ENCODE data around the gene ITSN1.
"Not testable (repeated sequence)": the region's sequence is repeated elsewhere in the genome, so short reads cannot be mapped to it uniquely, and the experiment has no call there.

The ITSN1 gene

DNA sequence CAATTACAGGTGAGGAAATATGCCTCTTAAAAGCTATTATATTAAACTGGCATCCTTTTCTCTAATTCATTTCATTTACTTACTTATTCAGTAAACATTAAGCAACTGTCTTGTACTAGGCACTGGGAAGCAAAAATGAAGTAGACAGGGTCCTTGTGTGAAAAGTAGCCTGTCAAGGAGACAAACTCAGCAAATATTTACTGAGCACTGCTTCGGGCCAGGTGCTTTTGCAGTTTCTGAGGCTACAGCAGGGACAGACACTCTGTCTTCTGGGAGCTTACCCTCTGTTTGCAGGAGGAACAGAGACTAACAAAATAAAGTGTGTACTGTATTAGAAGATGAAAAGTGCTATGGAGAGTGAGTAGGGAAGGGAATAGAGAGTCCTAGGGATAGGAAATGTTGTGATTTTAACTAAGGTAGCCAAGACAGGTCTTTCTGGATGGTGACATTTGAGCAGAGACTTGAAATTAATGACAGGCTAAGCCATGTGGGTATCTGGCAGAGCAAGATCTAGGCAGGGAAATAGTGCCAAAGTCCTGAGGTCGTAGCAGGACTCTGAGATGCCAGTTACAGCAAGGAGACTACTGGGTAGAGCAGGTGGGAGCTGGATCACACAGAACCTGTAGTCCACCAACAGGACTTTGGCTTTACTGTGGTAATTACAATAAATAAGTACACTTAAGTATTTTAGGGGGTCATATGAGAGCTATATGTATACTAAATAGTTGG, 133.0 kb downstream of the ITSN1 start:
- DNase-seq: no peak

DNA sequence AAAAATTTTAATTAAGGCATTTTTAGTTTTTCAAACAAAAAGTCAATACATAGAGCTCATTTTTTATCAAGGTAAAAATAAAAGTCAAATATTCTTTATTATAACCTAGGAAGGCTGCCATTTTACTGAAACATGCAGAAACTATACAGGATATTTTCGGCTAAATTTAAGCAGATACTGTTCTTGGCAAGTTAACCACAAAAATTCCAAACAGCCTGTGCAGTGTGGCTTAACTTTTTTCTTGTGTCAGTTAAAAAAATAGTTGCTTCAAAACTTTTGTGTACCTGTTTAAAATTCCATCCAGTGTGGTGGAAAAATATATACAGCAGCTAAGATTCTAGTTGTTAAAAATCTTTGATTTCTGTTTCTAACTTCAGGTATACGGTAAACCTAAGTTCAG, 138.3 kb downstream of the ITSN1 start:
- DNase-seq: no peak

DNA sequence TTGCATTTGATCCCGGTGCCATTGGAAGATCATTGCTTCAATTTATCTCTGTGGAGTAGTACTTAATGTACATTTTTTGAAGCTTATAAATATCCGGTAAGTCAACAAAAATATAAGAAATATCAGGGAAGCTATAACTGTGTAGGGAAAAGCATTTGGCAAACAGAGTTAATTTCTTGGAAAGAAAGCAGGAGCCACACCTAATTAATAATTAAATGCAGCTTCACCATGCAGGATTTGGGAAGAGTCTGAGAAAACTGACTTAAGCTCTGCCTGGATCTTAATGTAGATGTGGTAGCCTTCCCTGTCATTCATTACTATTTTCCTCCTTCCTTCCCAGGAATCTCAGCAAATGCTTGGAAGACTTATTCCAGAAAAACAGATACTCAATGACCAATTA, 138.8 kb downstream of the ITSN1 start:
- DNase-seq: no peak

DNA sequence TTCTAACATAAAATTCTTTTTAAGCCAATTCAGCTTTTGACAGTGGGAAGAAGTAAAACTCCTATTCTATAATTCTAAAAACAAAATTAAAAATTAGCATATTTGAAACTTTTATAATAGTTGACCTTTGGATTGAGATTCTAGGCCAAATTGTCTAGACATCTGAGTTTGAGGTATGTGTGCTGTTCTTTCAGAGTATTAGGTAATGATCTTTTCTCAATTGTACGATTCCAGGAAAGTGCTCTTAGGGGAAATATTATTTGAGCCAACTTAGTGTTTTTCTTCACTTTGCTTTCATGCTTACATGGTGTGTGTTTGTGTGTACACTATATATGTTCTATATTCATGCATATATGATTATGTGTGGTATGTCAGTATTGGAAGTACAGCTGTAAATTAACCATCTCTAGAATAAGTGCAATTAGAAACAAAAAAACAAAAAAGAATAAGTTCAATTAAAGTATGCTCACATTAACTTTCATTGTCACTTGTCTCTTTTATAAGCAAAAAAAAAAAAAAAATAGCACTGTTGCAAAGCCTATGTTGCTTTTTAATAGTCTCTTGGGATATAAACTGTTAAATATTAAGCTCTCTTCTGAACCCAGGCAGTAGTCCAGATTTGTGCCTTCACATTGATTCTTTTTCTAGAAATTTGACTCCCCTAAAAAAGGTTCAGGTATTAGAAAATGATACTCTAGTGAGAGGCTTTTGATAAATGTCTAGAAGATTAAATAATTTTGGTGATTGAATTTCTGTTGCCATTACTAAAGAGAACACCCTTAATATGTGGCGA, 141.1 kb downstream of the ITSN1 start:
- no peak for DNase-seq

DNA sequence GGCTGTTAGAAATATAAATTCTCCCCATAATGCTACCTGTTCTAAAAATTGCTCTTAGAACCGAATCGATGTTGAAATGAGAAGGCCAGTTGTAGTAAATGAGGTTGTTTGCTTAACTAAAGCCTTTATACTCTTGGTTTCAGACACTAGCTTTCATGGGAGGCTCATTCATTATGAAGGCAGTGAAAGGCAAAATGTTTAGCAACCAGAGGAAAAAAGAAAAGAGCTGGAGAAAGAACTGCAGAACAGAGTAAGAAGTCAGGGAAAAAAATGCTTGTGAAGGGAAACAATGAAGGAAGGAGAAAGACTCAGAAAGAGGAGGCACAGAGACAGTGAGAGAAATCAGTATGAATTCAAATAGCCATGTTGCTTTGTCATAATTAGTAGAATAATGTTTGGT, 145.1 kb downstream of the ITSN1 start:
- no peak for DNase-seq

DNA sequence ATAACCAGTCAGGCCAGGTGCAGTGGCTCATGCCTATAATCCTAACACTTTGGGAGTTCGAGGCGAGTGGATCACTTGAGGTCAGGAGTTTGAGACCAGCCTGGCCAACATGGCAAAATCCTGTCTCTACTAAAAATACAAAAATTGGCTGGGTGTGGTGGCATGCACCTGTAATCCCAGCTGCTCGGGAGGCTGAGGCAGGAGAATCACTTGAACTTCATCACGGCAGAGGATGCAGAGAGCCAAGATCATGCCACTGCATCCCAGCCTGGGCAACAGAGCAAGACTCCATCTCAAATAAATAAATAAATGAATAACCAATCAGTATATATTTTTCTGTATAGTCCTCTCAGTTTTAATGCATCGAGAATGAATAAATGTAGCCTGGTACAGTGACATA, 146.1 kb downstream of the ITSN1 start:
- not testable (repeated sequence) for DNase-seq

DNA sequence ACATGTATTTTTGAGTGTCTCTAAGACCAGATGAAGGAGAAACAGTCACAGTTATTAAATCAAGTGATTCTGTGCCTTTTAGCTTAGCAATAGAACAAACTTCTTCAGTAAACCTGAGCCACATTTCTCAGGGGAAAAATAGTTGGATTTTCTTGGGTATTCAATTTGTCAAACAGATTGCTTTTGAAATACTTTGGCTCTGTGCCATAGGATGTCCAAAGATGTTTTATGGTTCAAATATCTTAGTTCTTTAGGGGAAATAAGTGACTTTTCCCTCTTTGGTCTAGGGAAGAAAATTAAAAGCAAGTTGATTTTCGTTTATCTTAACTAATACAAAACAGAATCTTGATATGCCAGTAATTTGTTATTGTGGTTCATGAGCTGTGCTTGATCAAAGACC, 147.4 kb downstream of the ITSN1 start:
- DNase-seq: no peak

DNA sequence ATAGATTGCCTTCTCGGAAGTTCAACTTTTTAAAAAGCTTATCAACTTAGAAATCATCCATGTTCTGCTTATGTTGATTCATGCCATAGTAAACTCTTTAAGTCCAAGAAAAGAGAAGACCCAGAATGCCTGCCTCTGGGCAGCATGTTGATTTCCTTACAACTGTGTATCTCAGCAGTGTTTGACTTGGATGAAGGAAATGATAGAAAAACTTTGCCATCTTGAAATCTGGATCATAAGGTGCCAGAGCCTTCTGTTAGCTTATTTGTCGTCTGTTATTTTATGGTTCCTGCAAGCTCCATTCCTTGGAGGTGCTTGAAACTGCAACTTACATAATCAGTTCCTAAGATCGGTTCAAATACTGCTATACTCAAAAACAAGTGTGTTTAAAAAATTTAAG, 148.8 kb downstream of the ITSN1 start:
- DNase-seq: no peak

DNA sequence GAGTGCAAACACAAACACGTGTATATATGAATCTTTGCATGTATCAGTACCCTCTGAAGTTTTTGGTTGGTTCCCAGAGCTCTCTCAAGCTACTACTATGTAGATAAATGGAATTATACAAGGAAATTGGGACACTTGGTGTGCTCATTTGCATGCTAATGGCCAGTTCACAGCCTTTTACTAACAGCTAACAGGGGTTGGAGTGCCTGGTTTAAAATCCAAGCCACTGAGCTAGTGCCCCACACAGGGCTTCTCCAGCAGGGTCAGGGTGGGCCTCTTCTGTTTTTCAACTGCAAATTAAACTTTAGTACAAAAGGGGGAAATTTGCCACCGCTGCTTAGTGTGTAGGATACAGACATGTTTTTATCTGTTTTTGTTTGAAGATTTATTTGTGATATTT, 152.3 kb downstream of the ITSN1 start:
- DNase-seq: no peak

DNA sequence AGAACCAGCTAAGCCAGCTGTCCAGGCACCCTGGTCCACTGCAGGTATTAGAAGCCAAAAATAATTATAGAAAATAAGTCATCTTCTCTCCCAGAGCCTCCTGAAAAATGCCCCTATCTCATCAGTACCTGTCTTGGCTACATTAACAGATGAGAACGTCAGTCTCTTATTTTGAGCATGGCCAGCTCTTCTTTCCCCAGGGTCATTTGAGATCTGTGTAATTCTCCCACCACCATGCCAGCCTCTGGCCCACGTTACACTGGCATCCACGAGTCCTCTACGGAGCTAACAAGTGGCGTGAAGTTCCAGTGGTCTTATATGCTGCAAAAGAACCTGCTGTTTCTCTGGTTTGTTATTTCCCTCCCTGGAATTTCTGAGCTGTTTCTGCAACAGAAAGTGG, 155.3 kb downstream of the ITSN1 start:
- DNase-seq: no peak

DNA sequence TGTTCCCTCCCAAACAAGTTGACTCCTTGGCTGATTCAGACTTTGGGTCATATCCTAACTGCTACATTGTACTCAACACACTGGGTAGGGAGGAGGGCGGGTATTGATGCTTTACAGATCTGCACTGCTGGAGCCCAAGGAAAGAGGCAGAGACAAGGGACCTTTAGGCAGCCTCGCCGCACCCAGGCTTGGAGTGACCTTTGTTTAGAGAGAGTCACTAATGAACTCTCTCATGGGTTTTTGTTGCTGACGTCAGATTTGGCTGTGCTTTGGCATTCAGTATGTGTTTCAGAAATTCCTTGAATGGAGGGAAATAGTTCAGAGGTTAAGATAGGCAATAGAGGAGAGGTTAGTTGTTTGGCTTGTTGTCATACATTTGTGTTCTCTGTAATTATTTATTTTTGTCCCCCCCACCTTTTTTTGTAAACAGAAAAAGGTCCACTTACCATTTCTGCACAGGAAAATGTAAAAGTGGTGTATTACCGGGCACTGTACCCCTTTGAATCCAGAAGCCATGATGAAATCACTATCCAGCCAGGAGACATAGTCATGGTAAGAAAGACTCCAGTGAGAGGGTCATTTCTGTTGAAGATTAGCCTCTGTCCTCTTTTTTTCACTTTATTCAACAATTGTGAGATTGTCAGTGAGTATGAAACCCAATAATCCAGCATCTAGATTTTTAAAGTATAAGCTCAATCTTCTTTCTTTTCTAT, 157.2 kb downstream of the ITSN1 start:
- DNase-seq: no peak

DNA sequence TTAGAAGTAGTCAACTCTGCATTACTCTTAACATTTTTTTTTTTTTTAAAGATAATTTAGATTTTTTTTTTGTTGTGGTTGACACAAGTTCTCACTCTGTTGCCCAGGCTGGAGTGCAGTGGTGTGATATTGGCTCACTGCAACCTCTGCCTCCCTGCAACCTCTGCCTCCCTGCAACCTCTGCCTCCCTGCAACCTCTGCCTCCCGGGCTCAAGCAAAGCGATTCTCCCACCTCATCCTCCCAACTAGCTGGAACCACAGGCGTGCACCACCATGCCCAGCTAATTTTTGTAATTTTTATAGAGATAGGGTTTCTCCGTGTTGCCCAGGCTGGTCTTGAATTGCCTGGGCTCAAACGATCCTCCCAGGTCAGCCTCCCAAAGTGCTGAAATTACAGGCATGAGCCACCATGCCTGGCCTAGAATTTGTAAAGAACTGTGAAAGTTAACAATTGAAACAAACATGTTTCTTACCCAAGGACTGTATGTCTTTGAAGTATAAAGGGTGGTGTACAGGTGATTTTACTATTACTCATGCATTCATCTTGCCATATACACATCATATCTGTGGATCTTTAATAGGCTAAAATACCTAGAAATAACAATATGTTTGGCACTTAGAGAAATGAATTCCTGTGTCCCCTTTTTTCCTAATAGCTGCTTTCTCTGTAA, 158.6 kb downstream of the ITSN1 start:
- DNase-seq: no peak

DNA sequence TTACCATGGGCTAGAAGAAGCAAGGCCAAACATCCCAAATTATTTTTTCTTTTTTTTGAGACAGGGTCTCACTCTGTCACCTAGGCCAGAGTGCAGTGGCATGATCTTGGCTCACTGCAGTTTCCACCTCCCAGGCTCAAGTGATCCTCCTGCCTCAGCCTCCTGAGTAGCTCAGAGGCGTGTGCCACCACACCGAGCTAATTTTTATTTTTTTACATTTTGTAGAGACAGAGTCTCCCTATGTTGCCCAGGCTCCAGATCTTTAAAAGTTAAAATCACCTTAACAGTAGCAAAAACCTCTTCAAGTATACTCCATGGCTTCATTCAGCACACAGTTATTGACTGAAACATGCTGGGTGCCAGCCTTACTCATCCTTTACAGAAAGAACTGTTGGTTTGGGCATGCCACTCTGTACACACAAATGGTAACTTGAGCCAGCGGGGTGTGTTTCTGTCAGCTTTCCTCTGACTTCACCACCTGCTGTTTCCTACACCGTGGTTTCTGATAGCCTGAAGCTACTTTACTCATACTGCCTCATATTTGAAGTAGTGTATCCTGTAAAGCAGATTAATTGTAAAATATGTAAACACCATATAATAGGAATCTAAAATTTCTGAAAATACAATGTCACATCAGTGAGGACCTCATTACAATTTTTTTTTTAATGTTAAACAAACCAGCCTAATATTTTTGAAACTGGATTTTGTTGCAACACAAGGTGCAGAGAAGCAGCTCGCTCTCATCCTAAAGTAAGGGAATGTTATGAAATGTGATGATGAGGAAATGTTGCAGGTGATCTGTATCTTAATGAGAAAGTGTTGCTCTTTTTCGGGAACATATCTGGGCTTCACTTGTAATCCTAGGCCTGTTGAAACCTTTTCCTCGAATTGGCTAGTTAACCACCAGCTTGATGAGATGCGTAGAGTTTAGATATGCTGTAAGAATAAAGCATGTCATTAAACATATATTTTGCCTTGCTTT, 159.4 kb downstream of the ITSN1 start:
- no peak for DNase-seq

DNA sequence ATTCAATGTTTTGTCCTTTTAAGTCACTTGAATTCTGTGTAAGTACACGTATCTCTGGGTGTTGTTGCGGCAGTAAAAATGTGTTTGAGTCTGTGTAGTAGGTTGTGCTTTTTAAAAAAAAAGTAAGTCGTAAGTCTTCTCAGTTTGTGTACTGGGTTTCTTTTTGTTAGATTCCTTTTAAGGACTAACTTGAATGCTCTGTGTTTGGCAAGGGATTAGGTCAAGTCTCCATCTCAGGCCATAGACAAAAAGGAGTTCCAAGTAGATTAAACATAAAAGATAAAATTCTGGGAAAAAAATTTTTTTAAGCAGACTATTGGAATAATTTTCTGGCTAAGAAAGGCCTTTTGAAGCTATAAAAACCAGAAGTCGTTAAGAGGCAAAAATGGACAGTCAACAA, 160.2 kb downstream of the ITSN1 start:
- no peak for DNase-seq

DNA sequence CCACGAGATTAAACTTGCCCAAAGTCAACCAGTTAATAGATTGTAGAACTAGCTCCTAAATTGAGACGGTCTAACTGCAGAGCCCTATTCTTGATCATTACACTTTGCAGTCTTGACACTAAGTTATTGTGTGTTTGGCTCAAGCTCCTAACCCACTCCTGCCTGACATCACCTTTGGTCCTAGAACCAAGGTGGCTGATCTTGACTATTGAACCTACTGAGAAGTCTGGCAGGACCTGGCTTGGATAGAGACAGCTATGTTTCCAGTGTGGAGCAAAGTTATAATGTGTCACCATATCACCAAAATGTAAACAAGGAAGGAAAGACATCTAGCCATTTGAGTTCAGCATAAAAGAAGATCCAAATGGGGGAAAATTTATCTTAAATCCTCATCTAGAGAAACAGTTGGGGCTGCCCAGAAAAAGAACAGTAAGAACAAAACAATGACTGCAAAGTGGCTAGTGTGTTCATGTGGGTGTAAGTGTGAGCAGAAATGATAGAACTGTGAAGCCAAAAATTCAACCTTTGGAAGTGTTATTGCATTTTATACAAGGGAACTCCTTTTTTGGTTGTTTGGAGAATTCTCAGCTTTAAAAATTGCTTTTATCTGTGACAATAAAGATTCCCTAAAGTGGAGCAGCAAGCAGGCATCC, 166.5 kb downstream of the ITSN1 start:
- DNase-seq: no peak

DNA sequence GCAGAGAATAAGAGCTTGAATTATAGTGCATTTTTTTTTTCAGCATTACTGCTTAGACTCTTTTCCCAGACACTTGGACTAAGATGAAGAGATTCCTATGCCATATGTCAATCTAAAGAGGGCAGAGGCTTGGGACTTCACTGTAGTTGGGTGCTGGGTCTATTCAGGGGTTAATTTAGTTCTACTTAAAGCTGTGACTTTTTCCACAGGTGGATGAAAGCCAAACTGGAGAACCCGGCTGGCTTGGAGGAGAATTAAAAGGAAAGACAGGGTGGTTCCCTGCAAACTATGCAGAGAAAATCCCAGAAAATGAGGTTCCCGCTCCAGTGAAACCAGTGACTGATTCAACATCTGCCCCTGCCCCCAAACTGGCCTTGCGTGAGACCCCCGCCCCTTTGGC, 168.5 kb downstream of the ITSN1 start:
- DNase-seq: no peak

DNA sequence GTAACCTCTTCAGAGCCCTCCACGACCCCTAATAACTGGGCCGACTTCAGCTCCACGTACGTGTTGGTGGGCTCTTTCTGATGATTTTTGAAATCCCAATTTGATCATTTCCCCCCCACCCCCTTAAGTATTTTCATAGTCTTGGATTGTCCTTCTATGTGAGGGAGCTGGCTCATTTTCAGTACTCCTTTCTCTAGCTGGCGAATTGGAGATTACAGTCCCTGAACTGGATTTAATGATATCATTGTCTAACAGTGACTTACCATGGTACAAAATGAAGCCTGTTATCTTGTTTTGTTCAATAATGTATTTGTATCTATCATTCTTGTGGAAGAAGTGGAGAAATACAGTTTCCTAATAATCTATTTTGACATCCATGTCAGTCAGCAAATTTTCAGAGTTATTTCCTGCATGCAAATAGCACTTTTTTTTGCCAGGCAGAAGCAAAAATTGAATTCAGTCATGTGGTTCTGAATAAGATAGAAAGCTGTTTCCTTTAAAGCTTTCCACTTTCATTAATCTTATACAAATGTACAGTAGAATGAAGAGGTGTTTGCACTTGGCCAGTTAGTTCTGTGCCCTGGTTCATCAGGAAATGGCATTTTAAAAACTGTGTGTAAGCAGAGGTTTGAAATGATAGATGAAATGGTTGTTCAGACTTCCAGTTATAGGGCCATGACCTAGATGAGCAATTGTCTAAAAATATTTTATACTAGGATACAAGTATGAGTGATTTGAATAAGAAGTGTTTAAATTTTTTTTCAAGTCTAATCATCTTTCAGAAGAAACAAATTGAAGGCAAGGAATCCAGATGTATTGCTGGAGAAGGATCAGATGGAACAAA, 169.1 kb downstream of the ITSN1 start:
- no peak for DNase-seq

DNA sequence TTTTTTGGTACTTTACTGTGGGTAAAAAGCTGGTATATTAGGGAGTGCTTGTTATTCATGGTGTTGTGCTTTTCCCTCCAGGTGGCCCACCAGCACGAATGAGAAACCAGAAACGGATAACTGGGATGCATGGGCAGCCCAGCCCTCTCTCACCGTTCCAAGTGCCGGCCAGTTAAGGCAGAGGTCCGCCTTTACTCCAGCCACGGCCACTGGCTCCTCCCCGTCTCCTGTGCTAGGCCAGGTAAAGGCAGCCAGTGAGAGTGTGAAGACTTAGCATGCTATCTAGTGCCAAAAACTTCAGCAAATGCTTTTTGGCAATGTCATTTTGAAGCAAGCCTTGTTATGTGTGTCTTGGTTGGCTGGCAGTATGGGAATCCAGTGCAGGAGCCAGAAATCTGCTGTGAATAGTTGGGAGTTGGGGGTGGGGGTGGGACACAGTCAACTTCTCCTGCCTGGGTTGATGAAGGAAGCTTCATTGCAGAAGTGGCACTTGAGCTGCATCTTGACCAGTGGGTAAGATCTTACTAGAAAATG, 171.6 kb downstream of the ITSN1 start:
- no peak for DNase-seq

DNA sequence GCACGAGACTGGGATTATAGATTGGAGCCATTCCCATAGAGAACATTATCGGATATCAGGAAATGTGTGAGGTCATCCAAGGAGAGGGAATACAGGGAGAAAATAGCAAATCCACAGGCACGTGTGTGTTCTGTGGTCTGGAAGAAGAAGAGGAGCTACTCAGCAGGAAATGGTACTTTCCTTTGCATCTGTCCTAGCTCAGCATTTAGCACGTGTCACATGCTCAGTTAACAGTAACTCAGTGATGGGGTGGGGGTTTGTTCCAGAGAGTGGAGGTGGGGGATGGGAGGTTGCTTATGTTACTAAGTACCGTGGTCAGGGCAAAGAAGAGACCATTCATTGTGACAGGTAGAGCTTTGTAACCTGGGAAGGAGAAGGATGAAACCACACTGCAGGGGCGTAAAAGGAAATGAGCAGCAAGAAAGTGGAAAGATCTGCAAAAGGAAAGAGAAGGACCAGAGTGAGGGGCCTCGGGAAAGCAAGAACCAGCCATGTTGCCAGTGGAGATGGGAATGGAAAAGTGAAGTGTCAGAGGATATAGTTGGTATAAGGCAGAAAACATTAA, 172.9 kb downstream of the ITSN1 start:
- DNase-seq: no peak

DNA sequence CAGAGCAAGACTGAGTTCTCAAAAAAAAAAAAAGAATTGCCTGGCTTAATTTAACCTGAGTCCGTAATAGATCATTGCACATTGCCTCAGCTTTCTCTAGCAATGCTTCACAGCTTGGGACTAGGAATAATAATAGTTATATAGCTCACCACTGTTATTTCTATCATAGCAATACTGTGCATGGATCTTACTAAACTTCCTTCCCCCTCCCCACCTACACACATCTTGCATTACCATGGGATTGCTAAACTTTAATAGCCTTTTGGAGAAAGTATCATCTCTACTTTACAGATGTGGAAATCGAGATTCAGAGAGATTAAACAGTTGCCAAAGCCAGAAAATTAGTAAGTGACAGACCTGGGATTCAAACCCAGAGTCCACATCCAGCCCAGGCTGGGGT, 173.9 kb downstream of the ITSN1 start:
- DNase-seq: no peak
